B cell (primary cell): ENCODE results near the gene MCTP1. TPM values are rescaled to one million over a fixed set of nuclear protein-coding genes. Genes with fewer than 3 reads are reported as not detected.

Experiments used
- ATAC-seq: fragments of 200-7000 bp; cut with Tn5 transposase; one replicate; pipeline ENCODE4 v1.10.0; 2021; ENCODE audit warnings: low read depth, mild to moderate bottlenecking, moderate number of reproducible peaks, moderate library complexity
- CTCF ChIA-PET: fragments of 350-600 bp; sonication (Branson Sonifier 250); formaldehyde crosslinking; loops from one replicate; lab custom pipeline; 2021; ENCODE audit warnings: antibody characterized with exemption, inconsistent platforms; lab: Charles Lee
- POLR2A ChIA-PET: fragments of 350-600 bp; sonication (Branson Sonifier 250); formaldehyde crosslinking; loops from one replicate; lab custom pipeline; 2021; ENCODE audit warnings: antibody characterized with exemption; lab: Charles Lee
- DNase-seq: peaks from one replicate; pipeline ENCODE4 v3.0.0; 2013
- H2AFZ ChIP-seq: 2 replicates; pipeline ENCODE4 v1.6.1; 2012; ENCODE audit warnings: mild to moderate bottlenecking, low read depth, low read length; ENCODE audit not compliant: insufficient read depth, poor library complexity, severe bottlenecking
- H3K27ac ChIP-seq, 2 donors: 1 replicate in 1 of 2; 2 replicates in 1 of 2; pipeline ENCODE4 v1.5.1; 2012 to 2013; ENCODE audit warnings: low read length in 2 of 2, mild to moderate bottlenecking in 2 of 2, moderate library complexity in 1 of 2
- H3K27me3 ChIP-seq, 4 experiments: fragments of 200-600 bp in 1 of 4; sonication (generic) in 1 of 4; replicated peaks in 1 of 4; 1 replicate in 2 of 4; 2 replicates in 2 of 4; pipeline versions ENCODE4 v1.6.1 to v1.7.0; 2013 to 2016; ENCODE audit warnings: low read length in 3 of 4, mild to moderate bottlenecking in 2 of 4, mixed read lengths in 1 of 4, moderate library complexity in 1 of 4; ENCODE audit not compliant: insufficient read depth in 4 of 4, control insufficient read depth in 3 of 4; ENCODE audit errors: control extremely low read depth in 1 of 4
- H3K36me3 ChIP-seq, 2 experiments: replicated peaks in 1 of 2; 1 replicate in 1 of 2; 2 replicates in 1 of 2; pipeline versions ENCODE4 v1.6.1 to v1.7.1; 2013; ENCODE audit warnings: low read length in 1 of 2; ENCODE audit not compliant: insufficient read depth in 2 of 2, control insufficient read depth in 1 of 2; ENCODE audit errors: control extremely low read depth in 1 of 2, extremely low read depth in 1 of 2
- H3K4me1 ChIP-seq, 2 donors: fragments of 200-600 bp in 1 of 2; sonication (generic) in 1 of 2; 1 replicate in 1 of 2; 2 replicates in 1 of 2; pipeline versions ENCODE4 v1.5.1 to v1.6.1; 2013 to 2017; ENCODE audit warnings: low read length in 2 of 2; ENCODE audit not compliant: control insufficient read depth in 2 of 2, insufficient read depth in 2 of 2
- H3K4me2 ChIP-seq: replicated peaks from 2 replicates; pipeline ENCODE3; 2012; ENCODE audit warnings: mild to moderate bottlenecking, low read depth, low read length; ENCODE audit not compliant: poor library complexity, severe bottlenecking
- H3K4me3 ChIP-seq, 5 experiments: fragments of 200-600 bp in 1 of 5; sonication (generic) in 1 of 5; 1 replicate in 3 of 5; 2 replicates in 2 of 5; pipeline versions ENCODE4 v1.5.1 to v1.7.0; 2011 to 2016; ENCODE audit warnings: low read length in 4 of 5, mild to moderate bottlenecking in 4 of 5, low read depth in 2 of 5, control low read depth in 1 of 5, moderate library complexity in 1 of 5; ENCODE audit not compliant: insufficient read depth in 1 of 5; ENCODE audit errors: control extremely low read depth in 1 of 5, extremely low read depth in 1 of 5
- H3K79me2 ChIP-seq: fragments of 200-600 bp; sonication (generic); one replicate; pipeline ENCODE4 v1.6.0; 2016; ENCODE audit warnings: low read length; ENCODE audit not compliant: control insufficient read depth, insufficient read depth
- H3K9ac ChIP-seq: fragments of 200-600 bp; sonication (generic); 2 replicates; pipeline ENCODE4 v1.6.1; 2017; ENCODE audit warnings: mild to moderate bottlenecking, low read length, moderate library complexity
- H3K9me3 ChIP-seq, 3 donors: one replicate each; pipeline versions ENCODE4 v1.6.1 to v1.7.1; 2013; ENCODE audit warnings: low read length in 2 of 3; ENCODE audit not compliant: control insufficient read depth in 2 of 3, insufficient read depth in 1 of 3; ENCODE audit errors: control extremely low read depth in 1 of 3
- H4K20me1 ChIP-seq: 2 replicates; pipeline ENCODE4 v1.6.0; 2012; ENCODE audit warnings: mild to moderate bottlenecking, low read length; ENCODE audit not compliant: insufficient read depth, control insufficient read depth, poor library complexity, severe bottlenecking
- H3K27ac Mint-ChIP-seq: one replicate; pipeline ENCODE4 v1.8.0; 2021; ENCODE audit warnings: mixed read lengths
- H3K27me3 Mint-ChIP-seq: one replicate; pipeline ENCODE4 v1.8.0; 2021; ENCODE audit warnings: mixed read lengths
- H3K4me1 Mint-ChIP-seq: one replicate; pipeline ENCODE4 v1.8.0; 2021; ENCODE audit warnings: mixed read lengths
- H3K4me3 Mint-ChIP-seq: one replicate; pipeline ENCODE4 v1.8.0; 2021; ENCODE audit warnings: mixed read lengths
- H3K9me3 Mint-ChIP-seq: one replicate; pipeline ENCODE4 v1.8.0; 2022; ENCODE audit warnings: mixed read lengths; ENCODE audit not compliant: insufficient read depth
- CTCF ChIP-seq: fragments of 200-600 bp; IDR thresholded peaks from one replicate; pipeline ENCODE4 v1.8.0; 2022; ENCODE audit warnings: antibody characterized with exemption, mild to moderate bottlenecking
- EZH2 ChIP-seq: IDR thresholded peaks from 2 replicates; pipeline ENCODE4 v1.6.1; 2012; ENCODE audit warnings: borderline replicate concordance, low read depth, mild to moderate bottlenecking, moderate library complexity, low read length; ENCODE audit not compliant: insufficient read depth, poor library complexity, severe bottlenecking
- WGBS: methylation state at CpG from one replicate; pipeline ENCODE4 v1.1.5; 2013; ENCODE audit warnings: missing lambda C conversion rate; ENCODE audit not compliant: insufficient coverage; 5-methylcytosine and 5-hydroxymethylcytosine counted together
- intact Hi-C: fragments of 100-400 bp; cut with micrococcal nuclease; formaldehyde crosslinking; loops from one replicate; pipeline ENCODE4 v1.10.0; 2022
- polyA plus RNA-seq: library from polyadenylated mRNA; depleted of rRNA; stranded (reverse); fragments of >200 nt; gene quantifications from 2 replicates; pipeline ENCODE4 v1.2.3, GENCODE V29; 2012
- total RNA-seq, 2 donors: library from RNA; stranded (reverse); fragments of 120-200 nt in 1 of 2; gene quantifications; 1 replicate in 1 of 2; 2 replicates in 1 of 2; pipeline versions ENCODE4 v1.2.3 to v1.2.4, GENCODE V29; 2013 to 2022

Gene MCTP1
- total and polyA plus RNA-seq, 2 donors (not counting 1 experiment from before 2014, with no cell fraction given) = 0.42 to 2.5 TPM

- Mint-ChIP-seq H3K27ac (no peak overlapping the region), H3K4me3 (no peak overlapping the region), H3K4me1 (no peaks in the 10 kb centered on the region), H3K27me3 (peaks cover 6% of the 10 kb centered on the region), H3K9me3 (no peaks in the 10 kb centered on the region)
- intact Hi-C loops = no loop called here
- Histone ChIP-seq H3K9ac (no peak overlapping the region), H3K27ac (no peak overlapping the region), H3K79me2 (no peaks in the 10 kb centered on the region), H4K20me1 (no peaks in the 10 kb centered on the region), H3K4me2 (no peak overlapping the region), H3K36me3 (no peaks in the 10 kb centered on the region), H3K9me3 (no peaks in the 10 kb centered on the region), H2AFZ (no peak overlapping the region), H3K27me3 (no peaks in the 10 kb centered on the region), H3K4me3 (no peak overlapping the region), H3K4me1 (no peaks in the 10 kb centered on the region)
- 100% methylated on average over 3 of the region's 9 CpGs for WGBS
- no peak for ATAC-seq
- POLR2A ChIA-PET = no interaction called here
- TF ChIP-seq CTCF (no peak), EZH2 (no peak)
- no peak for DNase-seq
- CTCF ChIA-PET = no interaction called here
These were observed 400.6 kb downstream of the MCTP1 start for GRCh38 chr5:94884311-94884710.

- H3K9me3 ChIP-seq = no peaks in the 10 kb centered on the region
- H3K79me2 ChIP-seq = no peaks in the 10 kb centered on the region
- H3K4me2 ChIP-seq = no peak overlapping the region
- Mint-ChIP-seq H3K4me1 (no peaks in the 10 kb centered on the region), H3K9me3 (no peaks in the 10 kb centered on the region), H3K4me3 (no peak overlapping the region), H3K27me3 (peaks cover 3% of the 10 kb centered on the region), H3K27ac (no peak overlapping the region)
- no peak overlapping the region for H3K4me3 ChIP-seq
- ChIA-PET CTCF (no interaction called here), POLR2A (no interaction called here)
- intact Hi-C loops = no loop called here
- no peaks in the 10 kb centered on the region for H4K20me1 ChIP-seq
- no peaks in the 10 kb centered on the region for H3K36me3 ChIP-seq
- DNase-seq (no peak), ATAC-seq (no peak)
- no peaks in the 10 kb centered on the region for H3K27me3 ChIP-seq
- no peak overlapping the region for H2AFZ ChIP-seq
- WGBS = no CpG with 5 or more reads among the region's 4 CpGs
- no peak overlapping the region for H3K9ac ChIP-seq
- H3K4me1 ChIP-seq = no peaks in the 10 kb centered on the region
- no peak overlapping the region for H3K27ac ChIP-seq
- TF ChIP-seq EZH2 = no peak
These were observed 412.4 kb downstream of the MCTP1 start for GRCh38 chr5:94872526-94872925.
